K562 (cell line): ENCODE measurements around the gene PPP3CB. TPM values are rescaled to one million over a fixed set of nuclear protein-coding genes. Genes with fewer than 3 reads are reported as not detected.

Source experiments
- ATAC-seq: fragments of 200-7000 bp; cut with Tn5 transposase; 3 replicates; pipeline ENCODE4 v1.9.1; 2020; ENCODE audit warnings: moderate library complexity
- BruUV-seq: library from RNA; stranded (reverse); fragments of 400-500 nt; replicated peaks from 2 replicates; lab custom pipeline; 2021; lab: Mats Ljungman, UMichigan
- CTCF ChIA-PET: fragments of 300-600 bp; formaldehyde crosslinking; extraction: SDS; loops from one replicate; lab custom pipeline; 2021; ENCODE audit warnings: low intra/inter-chr PET ratio; lab: Yijun Ruan, JAX
- POLR2A ChIA-PET: fragments of 300-600, 350-650 bp; sonication (Branson Sonifier 250); formaldehyde crosslinking; extraction: SDS; loops from one replicate; lab custom pipeline; 2021; ENCODE audit warnings: antibody characterized with exemption, inconsistent platforms; lab: Yijun Ruan, JAX
- DNase-seq, 4 experiments: peaks; one replicate each; pipeline versions ENCODE4 v3.0.0 to v3.0.0-alpha.2; 2011 to 2018; ENCODE audit warnings: low spot score in 3 of 4, mixed read lengths in 3 of 4; ENCODE audit errors: extremely low read depth in 1 of 4
- FAIRE-seq: peaks from 2 replicates; lab custom pipeline; 2011; peaks lifted over from hg19 to GRCh38; lab: Jason Lieb, UNC
- H2AFZ ChIP-seq: 2 replicates; pipeline ENCODE4 v1.6.0; 2011; ENCODE audit warnings: low read depth, low read length, control low read depth, inconsistent platforms
- H3K27ac ChIP-seq: fragments of 200-600 bp; 3 replicates; pipeline ENCODE4 v1.8.0; 2011; ENCODE audit warnings: low read depth, mild to moderate bottlenecking, control low read depth, inconsistent platforms, low read length, moderate library complexity, mixed read lengths; ENCODE audit errors: extremely low read depth
- H3K27me3 ChIP-seq, 2 experiments: fragments of 300-600 bp in 1 of 2; 2 replicates in 1 of 2; 3 replicates in 1 of 2; pipeline versions ENCODE4 v1.6.0 to v1.8.0; 2011; ENCODE audit warnings: inconsistent platforms in 2 of 2, low read length in 2 of 2, mild to moderate bottlenecking in 1 of 2, mixed read lengths in 1 of 2, moderate library complexity in 1 of 2; ENCODE audit not compliant: control insufficient read depth in 2 of 2, insufficient read depth in 2 of 2
- H3K36me3 ChIP-seq: fragments of 300-600 bp; 3 replicates; pipeline ENCODE4 v1.8.0; 2011; ENCODE audit warnings: mild to moderate bottlenecking, low read length, inconsistent platforms; ENCODE audit not compliant: control insufficient read depth, insufficient read depth
- H3K4me1 ChIP-seq, 2 experiments: fragments of 200-600 bp in 1 of 2; replicated peaks in 1 of 2; 2 replicates in 1 of 2; 3 replicates in 1 of 2; pipeline versions ENCODE4 v1.5.1 to v1.8.0; 2011; ENCODE audit warnings: inconsistent platforms in 2 of 2, low read length in 2 of 2, mild to moderate bottlenecking in 1 of 2, mixed read lengths in 1 of 2, moderate library complexity in 1 of 2; ENCODE audit not compliant: control insufficient read depth in 2 of 2, insufficient read depth in 2 of 2
- H3K4me2 ChIP-seq: 2 replicates; pipeline ENCODE4 v1.6.1; 2011; ENCODE audit warnings: low read length, control low read depth, inconsistent platforms, mixed read lengths; ENCODE audit not compliant: insufficient read depth
- H3K4me3 ChIP-seq: fragments of 200-600 bp; sonication (generic), shearing (Covaris generic); 2 replicates; pipeline ENCODE4 v1.5.1; 2016; ENCODE audit warnings: control low read depth, inconsistent platforms
- H3K79me2 ChIP-seq: fragments of 200-600 bp; 3 replicates; pipeline ENCODE4 v1.8.0; 2011; ENCODE audit warnings: low read length, inconsistent platforms; ENCODE audit not compliant: control insufficient read depth, insufficient read depth
- H3K9ac ChIP-seq, 2 experiments: 2 replicates each; pipeline versions ENCODE4 v1.6.0 to v1.6.1; 2011; ENCODE audit warnings: low read depth in 2 of 2, low read length in 2 of 2, control low read depth in 1 of 2, inconsistent platforms in 1 of 2, mild to moderate bottlenecking in 1 of 2, mixed read lengths in 1 of 2; ENCODE audit not compliant: insufficient read depth in 1 of 2
- H3K9me1 ChIP-seq: one replicate; pipeline ENCODE4 v1.6.0; 2011; ENCODE audit warnings: inconsistent platforms, mild to moderate bottlenecking, low read length, moderate library complexity; ENCODE audit not compliant: control insufficient read depth, insufficient read depth
- H3K9me3 ChIP-seq: replicated peaks from 2 replicates; pipeline ENCODE4 v1.5.1; 2011; ENCODE audit warnings: low read depth, low read length, inconsistent platforms; ENCODE audit not compliant: control insufficient read depth, insufficient read depth
- H4K20me1 ChIP-seq: replicated peaks from 2 replicates; pipeline ENCODE4 v1.6.1; 2011; ENCODE audit warnings: low read length, inconsistent platforms, mixed read lengths; ENCODE audit not compliant: control insufficient read depth, insufficient read depth
- ATF3 ChIP-seq, 2 experiments: fragments of 450-650 bp in 1 of 2; sonication (generic) in 1 of 2; formaldehyde crosslinking in 1 of 2; IDR thresholded peaks in 1 of 2; conservative IDR thresholded peaks in 1 of 2; 2 replicates each; pipeline versions ENCODE4 v1.6.1 to v1.8.1; 2016 to 2023; ENCODE audit warnings: mild to moderate bottlenecking in 2 of 2, moderate library complexity in 2 of 2, inconsistent platforms in 1 of 2, missing genetic modification reagents in 1 of 2
- HES1 ChIP-seq: fragments of 450-650 bp; IDR thresholded peaks from 2 replicates; pipeline ENCODE4 v1.6.1; 2016; ENCODE audit warnings: low read depth, mild to moderate bottlenecking, moderate library complexity
- KAT2B ChIP-seq: IDR thresholded peaks from one replicate; pipeline ENCODE4 v1.6.1; 2012; ENCODE audit warnings: low read depth, mild to moderate bottlenecking, control low read depth, inconsistent platforms, low read length, moderate library complexity
- L3MBTL2 ChIP-seq: fragments of 450-650 bp; IDR thresholded peaks from 2 replicates; pipeline ENCODE4 v1.6.1; 2016; ENCODE audit warnings: mild to moderate bottlenecking, moderate library complexity
- MBD1 ChIP-seq: fragments of 250-450 bp; sonication (Bioruptor Pico); IDR thresholded peaks from 2 replicates; pipeline ENCODE4 v1.8.0; 2022; ENCODE audit warnings: inconsistent platforms
- NCOR1 ChIP-seq: fragments of 450-650 bp; IDR thresholded peaks from 2 replicates; pipeline ENCODE4 v1.6.1; 2016; ENCODE audit warnings: mild to moderate bottlenecking, moderate library complexity
- PHTF2 ChIP-seq: fragments of 250-450 bp; sonication (Bioruptor Pico); IDR thresholded peaks from 2 replicates; pipeline ENCODE4 v1.5.0; 2021; ENCODE audit warnings: mild to moderate bottlenecking
- PTBP1 ChIP-seq: fragments of 200-400 bp; formaldehyde crosslinking; IDR thresholded peaks from 2 replicates; pipeline ENCODE4 v1.6.1; 2017; ENCODE audit warnings: low read depth, low read length
- SRSF1 ChIP-seq: fragments of 200-400 bp; formaldehyde crosslinking; IDR thresholded peaks from 2 replicates; pipeline ENCODE4 v1.6.1; 2017; ENCODE audit warnings: mild to moderate bottlenecking, low read depth, low read length, moderate library complexity
- ZKSCAN8 ChIP-seq: fragments of 200-800 bp; sonication (Bioruptor generic); IDR thresholded peaks from 2 replicates; pipeline ENCODE4 v1.6.1; 2016; ENCODE audit warnings: missing genetic modification characterization, missing compliant biosample characterization
- ZNF174 ChIP-seq: fragments of 250-450 bp; sonication (Bioruptor Pico); IDR thresholded peaks from 2 replicates; pipeline ENCODE4 v1.4.0; 2020; ENCODE audit warnings: mild to moderate bottlenecking
- ZNF511 ChIP-seq: sonication (generic); formaldehyde crosslinking; IDR thresholded peaks from 2 replicates; pipeline ENCODE4 v1.8.0; 2022; ENCODE audit warnings: mild to moderate bottlenecking, missing genetic modification reagents
- ZNF644 ChIP-seq: fragments of 200-800 bp; sonication (Bioruptor generic); IDR thresholded peaks from 2 replicates; pipeline ENCODE4 v1.6.1; 2016; ENCODE audit warnings: low read depth, missing genetic modification characterization, missing compliant biosample characterization
- WGBS: fragments of 100-300 bp; shearing (Covaris generic); methylation state at CpG from one replicate; pipeline ENCODE4 v1.1.6; 2016; ENCODE audit warnings: low coverage, mixed read lengths; ENCODE audit not compliant: insufficient coverage; ENCODE audit errors: missing lambda C conversion rate; 5-methylcytosine and 5-hydroxymethylcytosine counted together
- in situ Hi-C: fragments of 300-500 bp; cut with MboI; formaldehyde crosslinking; loops from 4 replicates; pipeline ENCODE4 v1.15.0; 2018; ENCODE audit warnings: inconsistent platforms, mixed read lengths
- intact Hi-C: fragments of 100-400 bp; cut with micrococcal nuclease; formaldehyde crosslinking; loops from 2 replicates; pipeline ENCODE4 v1.14.2; 2022
- polyA plus RNA-seq, 8 experiments: library from polyadenylated mRNA; depleted of rRNA in 4 of 8; stranded (reverse) in 5 of 8; unstranded in 3 of 8; fragments of >200 nt; fragmentation: Nextera tagmentation in 2 of 8; fragmentation: Illumina TruSeq in 1 of 8; extraction: Ambion mirVana in 2 of 8; extraction: Trizol in 1 of 8; gene quantifications; 2 replicates each; pipeline versions ENCODE4 v1.2.1 to v1.2.3, GENCODE V29; 2011 to 2014; ENCODE audit warnings: inconsistent platforms in 1 of 8, missing spikeins in 1 of 8
- total RNA-seq, 7 experiments: library from RNA; depleted of rRNA in 6 of 7; stranded (reverse); fragments of >200 nt in 6 of 7; fragmentation: Illumina TruSeq in 2 of 7; extraction: Trizol in 2 of 7; gene quantifications; 2 replicates each; pipeline versions ENCODE4 v1.2.1 to v1.2.3, GENCODE V29; 2011 to 2021; ENCODE audit warnings: low replicate concordance in 1 of 7

The PPP3CB gene
- total and polyA plus RNA-seq, 9 of the 15 experiments (the other 6 are each of a cell fraction or from before 2014, with no cell fraction given), result 9.6 to 27.6 (median 17.8) TPM

- TF ChIP-seq PTBP1, result no peak
- no peak for TF ChIP-seq KAT2B
- TF ChIP-seq SRSF1, result no peak
- TF ChIP-seq ZNF511 (CRISPR knock-in tag), result no peak
- ChIA-PET POLR2A (interaction anchor here (0.7 to 1.5 kb wide), 2 partner anchors 8 to 10 kb away, joined by 3 to 5 read pairs; no protein-coding TSS in a partner anchor), CTCF (no interaction called here)
- H3K9me3 ChIP-seq, result no peaks in the 10 kb centered on the region
- H3K36me3 ChIP-seq, result peaks cover 16% of the 10 kb centered on the region; the same call in 2 of the 3 replicates
- no TSS peak for BruUV-seq
- DNase-seq, result no peak
- H3K4me2 ChIP-seq, result no peak overlapping the region
- H3K9me1 ChIP-seq, result no peaks in the 10 kb centered on the region
- H3K4me3 ChIP-seq, result no peak overlapping the region
- no peak overlapping the region for H2AFZ ChIP-seq
- FAIRE-seq, result no peak
- in situ Hi-C loops (no loop called here), intact Hi-C loops (no loop called here)
- no peak for ATAC-seq
- no peak overlapping the region for H3K27ac ChIP-seq
- no peak overlapping the region for H3K9ac ChIP-seq
- no peaks in the 10 kb centered on the region for H3K27me3 ChIP-seq
- no peaks in the 10 kb centered on the region for H4K20me1 ChIP-seq
- H3K79me2 ChIP-seq, result no peaks in the 10 kb centered on the region
- H3K4me1 ChIP-seq, result peaks cover 0 to 5% of the 10 kb centered on the region in 2 experiments; a peak in 2 of 5 replicates
Observed at GRCh38 chr10:73423309-73423708, 72.5 kb downstream of the PPP3CB start.

- no peak overlapping the region for H3K4me3 ChIP-seq
- peaks cover 22% of the 10 kb centered on the region for H3K79me2 ChIP-seq
- 74% methylated on average over 3 of the region's 3 CpGs for WGBS
- no peak for FAIRE-seq
- no peak overlapping the region for H3K4me2 ChIP-seq
- H3K27me3 ChIP-seq, result no peaks in the 10 kb centered on the region
- ChIA-PET POLR2A (interaction anchor here (1.8 kb wide), 1 partner anchor 16 kb away, joined by 6 read pairs; the partner anchor contains the start of gene MSS51), CTCF (no interaction called here)
- BruUV-seq, result no TSS peak
- no peak overlapping the region for H2AFZ ChIP-seq
- no peak for DNase-seq
- no peak for ATAC-seq
- no peak overlapping the region for H3K9ac ChIP-seq
- intact Hi-C loops (no loop called here), in situ Hi-C loops (no loop called here)
- H3K27ac ChIP-seq, result no peak overlapping the region
- no peaks in the 10 kb centered on the region for H3K9me1 ChIP-seq
- peaks cover 7 to 9% of the 10 kb centered on the region in 2 experiments; a peak in 3 of 5 replicates for H3K4me1 ChIP-seq
- no peaks in the 10 kb centered on the region for H3K9me3 ChIP-seq
- H4K20me1 ChIP-seq, result peaks cover 8% of the 10 kb centered on the region; the same call in 1 of the 2 replicates
- H3K36me3 ChIP-seq, result no peaks in the 10 kb centered on the region; the same call in 2 of the 3 replicates
- TF ChIP-seq ZKSCAN8 (CRISPR knock-in tag), result no peak
- no peak for TF ChIP-seq ATF3 (IDR thresholded peaks at IDR 0.05)
- no peak for TF ChIP-seq ATF3 (CRISPR knock-in tag; conservative IDR thresholded peaks at IDR 0.05)
- no peak for TF ChIP-seq ZNF644
- TF ChIP-seq MBD1 (CRISPR knock-in tag), result no peak
- TF ChIP-seq NCOR1, result no peak
- TF ChIP-seq ZNF174 (CRISPR knock-in tag), result no peak
- TF ChIP-seq L3MBTL2, result no peak
- no peak for TF ChIP-seq HES1
- no peak for TF ChIP-seq PHTF2
Observed at GRCh38 chr10:73416571-73416970, 79.3 kb downstream of the PPP3CB start.
